HEK293 (cell line): ENCODE measurements around the gene SPDYE16.
"Not testable (repeated sequence)": the region's sequence is repeated elsewhere in the genome, so short reads cannot be mapped to it uniquely, and the experiment has no call there.

Experiments used
- CTCF ChIA-PET: fragments of 350-600 bp; formaldehyde crosslinking; extraction: SDS; loops from one replicate; lab custom pipeline; 2021; ENCODE audit warnings: antibody characterized with exemption; lab: Yijun Ruan, JAX
- POLR2A ChIA-PET: fragments of 300-600 bp; formaldehyde crosslinking; extraction: SDS; loops from one replicate; lab custom pipeline; 2020; ENCODE audit warnings: antibody characterized with exemption, inconsistent platforms; lab: Yijun Ruan, JAX
- H3K27ac ChIP-seq: fragments of 200-500 bp; sonication (Bioruptor generic); 2 replicates; pipeline ENCODE4 v1.5.1; 2014; ENCODE audit warnings: low read depth, low read length, control low read depth, inconsistent platforms; ENCODE audit errors: extremely low read depth
- H3K36me3 ChIP-seq, 2 experiments: fragments of 200-500 bp in 1 of 2; sonication (Bioruptor generic) in 1 of 2; 1 replicate in 1 of 2; 2 replicates in 1 of 2; pipeline ENCODE4 v1.5.1; 2014 to 2017; ENCODE audit warnings: inconsistent platforms in 2 of 2, low read length in 2 of 2; ENCODE audit not compliant: control insufficient read depth in 2 of 2, insufficient read depth in 1 of 2
- H3K4me1 ChIP-seq: fragments of 200-500 bp; sonication (Bioruptor generic); 2 replicates; pipeline ENCODE4 v1.5.1; 2014; ENCODE audit warnings: mild to moderate bottlenecking, low read length, inconsistent platforms; ENCODE audit not compliant: control insufficient read depth, insufficient read depth
- H3K4me3 ChIP-seq: 2 replicates; pipeline ENCODE4 v1.5.1; 2011; ENCODE audit warnings: low read depth, mild to moderate bottlenecking, control low read depth, low read length, moderate library complexity
- H3K9me3 ChIP-seq: fragments of 200-500 bp; sonication (Bioruptor generic); 2 replicates; pipeline ENCODE4 v1.5.1; 2014; ENCODE audit warnings: low read depth, low read length, inconsistent platforms; ENCODE audit not compliant: control insufficient read depth, insufficient read depth
- BCL11B ChIP-seq: fragments of 450-650 bp; formaldehyde crosslinking; IDR thresholded peaks from 2 replicates; pipeline ENCODE4 v1.5.1; 2016; ENCODE audit warnings: low read depth, missing biosample characterization, missing genetic modification characterization
- EGR2 ChIP-seq: fragments of 450-650 bp; formaldehyde crosslinking; IDR thresholded peaks from 2 replicates; pipeline ENCODE4 v1.5.1; 2016; ENCODE audit warnings: low read depth, missing biosample characterization, missing genetic modification characterization
- SP3 ChIP-seq: fragments of 450-650 bp; formaldehyde crosslinking; IDR thresholded peaks from 2 replicates; pipeline ENCODE4 v1.5.1; 2016; ENCODE audit warnings: missing biosample characterization, missing genetic modification characterization
- SP7 ChIP-seq: fragments of 450-650 bp; formaldehyde crosslinking; IDR thresholded peaks from 2 replicates; pipeline ENCODE4 v1.5.1; 2016; ENCODE audit warnings: missing biosample characterization, missing genetic modification characterization
- YY1 ChIP-seq: fragments of 450-650 bp; formaldehyde crosslinking; IDR thresholded peaks from 2 replicates; pipeline ENCODE4 v1.5.1; 2018; ENCODE audit warnings: missing biosample characterization, missing genetic modification characterization
- YY2 ChIP-seq: fragments of 450-650 bp; formaldehyde crosslinking; IDR thresholded peaks from 2 replicates; pipeline ENCODE4 v1.5.1; 2016; ENCODE audit warnings: missing biosample characterization, missing genetic modification characterization
- ZBTB11 ChIP-seq: fragments of 450-650 bp; formaldehyde crosslinking; conservative IDR thresholded peaks from 2 replicates; pipeline ENCODE4 v1.5.1; 2016; ENCODE audit warnings: low read depth, missing biosample characterization, missing genetic modification characterization
- ZBTB17 ChIP-seq: fragments of 450-650 bp; formaldehyde crosslinking; IDR thresholded peaks from 2 replicates; pipeline ENCODE4 v1.5.1; 2016; ENCODE audit warnings: missing biosample characterization, missing genetic modification characterization
- ZBTB26 ChIP-seq: fragments of 450-650 bp; formaldehyde crosslinking; optimal IDR thresholded peaks from 2 replicates; pipeline ENCODE3; 2016; ENCODE audit warnings: missing biosample characterization, mild to moderate bottlenecking, missing genetic modification characterization
- ZBTB8A ChIP-seq: fragments of 450-650 bp; formaldehyde crosslinking; IDR thresholded peaks from 2 replicates; pipeline ENCODE4 v1.5.1; 2016; ENCODE audit warnings: missing biosample characterization, missing genetic modification characterization
- ZFHX2 ChIP-seq: fragments of 450-650 bp; formaldehyde crosslinking; conservative IDR thresholded peaks from 2 replicates; pipeline ENCODE4 v1.5.1; 2016; ENCODE audit warnings: missing biosample characterization, missing genetic modification characterization
- ZNF169 ChIP-seq: fragments of 450-650 bp; formaldehyde crosslinking; IDR thresholded peaks from 2 replicates; pipeline ENCODE4 v1.5.1; 2016; ENCODE audit warnings: missing biosample characterization, missing genetic modification characterization
- ZNF2 ChIP-seq: fragments of 450-650 bp; formaldehyde crosslinking; IDR thresholded peaks from 2 replicates; pipeline ENCODE4 v1.5.1; 2016; ENCODE audit warnings: missing biosample characterization, missing genetic modification characterization
- ZNF223 ChIP-seq: fragments of 450-650 bp; formaldehyde crosslinking; IDR thresholded peaks from 2 replicates; pipeline ENCODE4 v1.5.1; 2016; ENCODE audit warnings: missing biosample characterization, missing genetic modification characterization
- ZNF350 ChIP-seq: fragments of 450-650 bp; formaldehyde crosslinking; IDR thresholded peaks from 2 replicates; pipeline ENCODE4 v1.5.0; 2017; ENCODE audit warnings: missing biosample characterization, mild to moderate bottlenecking, missing genetic modification characterization
- ZNF394 ChIP-seq: fragments of 450-650 bp; formaldehyde crosslinking; IDR thresholded peaks from 2 replicates; pipeline ENCODE4 v1.5.1; 2016; ENCODE audit warnings: missing biosample characterization, missing genetic modification characterization, mild to moderate bottlenecking, moderate library complexity, borderline replicate concordance
- ZNF514 ChIP-seq: fragments of 450-650 bp; formaldehyde crosslinking; IDR thresholded peaks from 2 replicates; pipeline ENCODE4 v1.5.1; 2016; ENCODE audit warnings: missing biosample characterization, missing genetic modification characterization
- ZNF521 ChIP-seq: fragments of 450-650 bp; formaldehyde crosslinking; IDR thresholded peaks from 2 replicates; pipeline ENCODE4 v1.5.1; 2017; ENCODE audit warnings: missing biosample characterization, mild to moderate bottlenecking, missing genetic modification characterization
- ZNF629 ChIP-seq: fragments of 450-650 bp; formaldehyde crosslinking; IDR thresholded peaks from 2 replicates; pipeline ENCODE4 v1.5.1; 2017; ENCODE audit warnings: missing biosample characterization, missing genetic modification characterization
- ZNF645 ChIP-seq: fragments of 450-650 bp; formaldehyde crosslinking; IDR thresholded peaks from 2 replicates; pipeline ENCODE4; 2016; ENCODE audit warnings: missing biosample characterization, missing genetic modification characterization

SPDYE16 gene

GRCh38 chr7:76549025-76549854 is 6.1 kb upstream of the SPDYE16 start (continued):
- TF ChIP-seq ZBTB26 (tag by site-specific recombination) (peak; percentile 98), ZBTB17 (peak; percentile 81), SP3 (tag by site-specific recombination) (0 out of 2 replicates have a peak, but pooled peaks have one; percentile 14), EGR2 (tag by site-specific recombination) (0 out of 2 replicates have a peak, but pooled peaks have one; percentile 23), ZBTB8A (tag by site-specific recombination) (peak; percentile 22; the same call in 1 of the 2 replicates), ZBTB11 (tag by site-specific recombination) (peak; percentile 81), ZFHX2 (tag by site-specific recombination) (0 out of 2 replicates have a peak, but pooled peaks have one; percentile 35)

GRCh38 chr7:76531643-76532042 is 11.5 kb downstream of the SPDYE16 start:
- POLR2A ChIA-PET, CTCF ChIA-PET, H3K27ac ChIP-seq: not testable (repeated sequence)

GRCh38 chr7:76526183-76526582 is 16.9 kb downstream of the SPDYE16 start:
- H3K27ac ChIP-seq, H3K36me3 ChIP-seq, CTCF ChIA-PET, POLR2A ChIA-PET, H3K9me3 ChIP-seq, H3K4me1 ChIP-seq, H3K4me3 ChIP-seq: not testable (repeated sequence)

More at GRCh38 chr7:76531643-76532042, 11.5 kb downstream of the SPDYE16 start:
- not testable (repeated sequence) for H3K4me3 ChIP-seq, H3K9me3 ChIP-seq, H3K36me3 ChIP-seq, H3K4me1 ChIP-seq

DNA sequence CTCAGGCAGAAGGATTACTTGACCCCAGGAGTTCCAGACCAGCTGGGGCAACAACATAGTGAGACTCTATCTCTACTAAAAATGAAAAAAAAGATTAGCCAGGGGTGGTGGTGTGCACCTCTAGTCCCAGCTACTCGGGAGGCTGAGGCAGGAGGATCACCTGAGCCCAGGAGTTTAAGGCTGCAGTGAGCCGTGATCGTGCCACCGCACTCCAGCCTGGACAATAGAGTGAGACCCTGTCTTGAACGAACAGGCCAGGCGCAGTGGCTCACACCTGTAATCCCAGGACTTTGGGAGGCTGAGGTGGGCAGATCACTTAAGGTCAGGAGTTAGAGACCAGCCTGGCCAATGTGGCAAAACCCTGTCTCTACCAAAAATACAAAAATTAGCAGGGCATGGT is 26.2 kb downstream of the SPDYE16 start:
- CTCF ChIA-PET, POLR2A ChIA-PET: not testable (repeated sequence)

GRCh38 chr7:76515999-76516443 is 27.1 kb downstream of the SPDYE16 start:
- Histone ChIP-seq H3K4me3 (no peak overlapping the region), H3K27ac (no peak overlapping the region), H3K9me3 (no peaks in the 10 kb centered on the region), H3K4me1 (no peaks in the 10 kb centered on the region), H3K36me3 (no peaks in the 10 kb centered on the region)
- POLR2A ChIA-PET: no interaction called here
- CTCF ChIA-PET: no interaction called here
- TF ChIP-seq YY2 (tag by site-specific recombination): no peak
- TF ChIP-seq ZNF2 (tag by site-specific recombination): no peak
- TF ChIP-seq ZNF350 (tag by site-specific recombination): no peak
- TF ChIP-seq BCL11B (tag by site-specific recombination): no peak
- TF ChIP-seq ZNF223 (tag by site-specific recombination): no peak
- no peak for TF ChIP-seq ZNF169 (tag by site-specific recombination)
- no peak for TF ChIP-seq ZNF629 (tag by site-specific recombination)
- TF ChIP-seq ZNF514: no peak
- no peak for TF ChIP-seq ZNF645
- TF ChIP-seq SP7 (tag by site-specific recombination): no peak
- TF ChIP-seq ZNF521 (tag by site-specific recombination): no peak
- TF ChIP-seq ZNF394 (tag by site-specific recombination): no peak
- no peak for TF ChIP-seq YY1

More for the DNA sequence above, 26.2 kb downstream of the SPDYE16 start:
- H3K4me1 ChIP-seq, H3K36me3 ChIP-seq, H3K4me3 ChIP-seq, H3K9me3 ChIP-seq, H3K27ac ChIP-seq: not testable (repeated sequence)
